Measurements from ENCODE around the gene LEKR1. TPM values are rescaled to one million over a fixed set of nuclear protein-coding genes. Genes with fewer than 3 reads are reported as not detected.

LEKR1 gene
- 1 to 10 TPM in 5 of 8 experiments, under 1 TPM in 3; 0.05 to 3.2 (median 1.2) TPM for total RNA-seq

DNA sequence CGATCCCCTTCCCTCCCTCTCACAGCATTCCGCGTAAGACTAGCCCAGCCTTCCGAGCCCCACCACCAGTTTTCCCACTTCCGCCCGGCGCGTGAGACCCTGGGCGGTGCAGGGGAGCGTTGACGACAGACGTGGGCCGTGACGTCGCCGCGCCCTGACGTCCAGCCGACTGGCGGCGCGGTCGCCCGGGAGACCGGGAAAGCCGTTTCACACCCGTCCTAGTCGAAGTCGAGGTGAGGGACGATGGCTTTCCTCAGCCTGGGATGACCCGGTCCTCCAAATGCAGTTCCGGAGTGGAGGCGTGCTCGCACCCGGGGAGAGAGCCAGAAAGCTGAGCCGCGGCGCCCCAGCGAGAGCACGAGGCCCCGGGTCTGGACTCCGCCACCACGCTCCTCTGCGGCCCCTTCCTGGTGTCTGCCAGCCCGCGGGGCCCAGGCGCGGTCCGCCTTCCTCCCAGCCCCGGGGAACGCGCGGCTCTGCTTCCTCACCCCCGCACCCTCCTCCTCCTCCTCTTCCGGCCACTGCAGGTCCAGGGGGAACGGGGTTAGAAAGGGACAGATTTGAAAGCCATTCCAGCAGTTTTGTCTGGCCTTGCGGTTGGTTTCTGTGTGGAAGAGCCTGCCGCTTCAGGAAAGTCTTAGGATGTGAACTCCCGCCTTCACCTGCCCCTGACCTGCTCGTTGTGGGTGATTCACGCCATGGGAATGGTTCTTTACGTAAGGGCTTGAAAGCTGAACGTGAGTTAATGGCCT is at the start of gene LEKR1:
Gene LEKR1, plus strand, starts transcription at position 210 of the 752 bp plus-strand sequence. CDS start 2,977 bp downstream, outside the sequence.
- in situ Hi-C loops (cut with MboI; ENCODE audit: low pct_unique_long_range_greater_than_20kb in 2 of 9, low sequenced_read_pairs in 9 of 9, unreplicated experiment in 9 of 9) = loop anchor here in 1 of 9 experiments (10.0 kb wide), 1 partner anchor 248 kb away; no protein-coding TSS in a partner anchor
- WGBS, 10 experiments = 0 to 49% (median 20%) methylated on average over 1 to 48 of the region's 63 CpGs; no CpG with 5 or more reads in 2 of the 10 experiments
- Histone ChIP-seq H3K4me3 (peak within 1 kb of the TSS; percentile 21 to 45 (median 30)), H3K4me1 (replicated peaks in 1 of 2) (no peaks in the 10 kb centered on the region), H3K27ac (peak within 1 kb of the TSS in 1 of 2 donors; percentile 29)
- ATAC-seq (replicated peaks in 6 of 8) = peak; percentile 81 to 94 (median 92)

DNA sequence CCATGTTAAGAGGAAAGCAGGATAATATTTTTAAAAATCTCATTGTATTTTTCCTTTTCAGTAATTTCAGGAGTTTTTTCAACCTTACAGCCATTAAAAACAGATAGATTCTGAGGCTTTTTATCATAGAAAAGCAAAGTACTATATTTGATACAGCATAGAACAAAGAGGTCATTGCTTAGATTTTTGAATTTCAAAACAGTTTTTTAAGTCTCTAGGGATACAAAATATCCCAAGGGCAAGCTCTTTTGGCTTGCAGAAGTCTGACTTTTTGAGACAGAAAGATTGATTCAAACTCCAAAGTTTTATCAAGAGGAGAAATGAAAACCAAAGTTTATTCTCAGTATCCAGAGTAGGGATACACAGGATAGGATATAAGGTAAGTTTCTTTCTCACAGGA is 49.3 kb upstream of the LEKR1 start:
- in situ Hi-C loops (cut with MboI; ENCODE audit: low pct_unique_long_range_greater_than_20kb in 2 of 9, low sequenced_read_pairs in 9 of 9, unreplicated experiment in 9 of 9) = no loop called here
- peak in 1 of 8 experiments; percentile 13 for ATAC-seq (replicated peaks in 6 of 8)
- no peaks in the 10 kb centered on the region for H3K4me1 ChIP-seq (replicated peaks in 1 of 2)
- H3K27ac ChIP-seq = no peak overlapping the region
- H3K4me3 ChIP-seq = no peak overlapping the region

DNA sequence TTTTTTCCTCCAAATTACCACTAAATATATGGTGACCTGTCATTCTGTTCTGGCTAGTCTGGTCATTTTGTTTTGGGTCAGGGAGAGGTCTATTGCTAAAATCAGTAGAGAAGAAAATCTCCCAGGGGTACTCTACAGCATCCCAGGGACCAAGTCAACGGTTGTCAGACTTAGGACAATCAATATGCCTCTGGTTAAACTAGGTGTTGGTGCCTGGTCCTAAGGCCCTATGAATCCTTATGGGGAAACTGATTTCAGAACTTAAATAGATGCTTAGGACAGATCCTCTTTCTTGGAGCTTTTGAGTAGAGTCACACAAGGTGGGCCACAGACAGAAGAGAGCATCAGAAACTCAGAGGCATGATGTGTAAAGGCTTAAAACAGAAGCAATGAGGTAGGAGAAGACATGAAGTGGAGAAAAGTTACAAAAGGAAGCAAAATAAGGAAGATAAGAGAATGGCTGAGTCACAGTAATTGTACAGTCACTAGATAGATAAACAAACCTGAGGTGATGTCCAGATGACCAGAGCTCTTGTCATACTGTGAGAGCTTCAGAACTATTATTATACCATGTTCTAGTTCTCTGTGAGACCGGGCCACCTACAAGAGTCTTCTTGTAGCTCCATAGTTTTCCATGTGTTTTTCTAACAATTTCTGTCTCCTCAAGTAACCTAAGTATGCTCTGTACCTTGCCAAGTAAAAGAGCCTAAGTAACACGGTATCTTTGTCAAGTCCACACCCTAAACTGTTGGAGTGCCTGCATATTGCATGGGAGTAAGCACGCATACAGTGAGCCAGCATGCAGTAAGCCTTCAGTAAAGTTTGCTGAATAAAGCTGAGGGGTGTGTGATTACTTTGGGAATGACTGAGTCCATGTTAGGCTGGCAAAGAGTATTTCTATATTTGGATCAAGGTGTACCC is 44.6 kb upstream of the LEKR1 start:
- peak in 3 of 8 experiments; percentile 94 to 98 (median 98) for ATAC-seq (replicated peaks in 6 of 8)
- Histone ChIP-seq H3K4me3 (no peak overlapping the region), H3K27ac (no peak overlapping the region), H3K4me1 (replicated peaks in 1 of 2) (no peaks in the 10 kb centered on the region)
- WGBS, 10 experiments = 13 to 95% (median 67%) methylated on average over 1 to 4 of the region's 4 CpGs; no CpG with 5 or more reads in 2 of the 10 experiments
- in situ Hi-C loops (cut with MboI; ENCODE audit: low pct_unique_long_range_greater_than_20kb in 2 of 9, low sequenced_read_pairs in 9 of 9, unreplicated experiment in 9 of 9) = no loop called here

DNA sequence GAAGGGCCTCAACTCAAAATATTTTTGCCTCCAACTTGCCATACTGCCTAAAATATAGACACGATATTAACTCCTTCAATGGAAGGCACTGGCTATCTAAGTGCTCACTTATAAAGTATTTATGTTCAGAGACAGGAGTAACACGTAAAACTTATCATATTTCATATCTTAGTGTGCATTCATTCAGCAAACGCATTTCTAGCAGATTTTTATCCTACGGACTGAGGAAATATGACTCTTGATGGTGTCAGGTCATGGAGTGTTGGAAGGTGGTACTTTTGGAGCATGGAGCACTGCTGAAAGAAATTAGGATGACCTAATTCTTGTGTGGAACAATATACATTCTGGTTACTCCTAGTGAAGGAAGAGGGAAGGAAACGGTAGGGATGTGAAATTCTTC is 43.8 kb upstream of the LEKR1 start:
- WGBS, 10 experiments = 78 to 96% (median 90%) methylated on average over 3 to 5 of the region's 5 CpGs
- in situ Hi-C loops (cut with MboI; ENCODE audit: low pct_unique_long_range_greater_than_20kb in 2 of 9, low sequenced_read_pairs in 9 of 9, unreplicated experiment in 9 of 9) = no loop called here

DNA sequence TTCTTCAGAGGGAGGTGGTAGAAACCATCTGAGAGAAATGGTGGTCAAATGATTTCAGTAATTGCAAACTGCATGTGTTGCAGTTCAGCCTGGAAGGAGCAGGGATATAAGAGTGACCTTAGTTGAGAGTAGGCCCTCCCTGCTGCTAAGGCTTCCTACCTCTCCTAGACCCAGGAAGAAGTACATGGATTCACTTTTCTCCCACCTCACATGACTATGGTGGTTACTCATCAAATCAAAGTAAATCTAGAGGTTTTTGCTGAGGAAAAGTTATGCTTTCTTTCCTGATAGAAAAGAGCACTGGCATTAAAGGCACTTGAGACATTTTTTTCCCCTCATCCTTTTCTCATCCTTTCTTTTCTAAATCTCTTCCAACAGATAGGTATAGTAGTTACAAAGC is 43.2 kb upstream of the LEKR1 start:
- no peaks in the 10 kb centered on the region for H3K4me1 ChIP-seq (replicated peaks in 1 of 2)
- H3K27ac ChIP-seq = no peak overlapping the region
- no peak for ATAC-seq (replicated peaks in 6 of 8)
- in situ Hi-C loops (cut with MboI; ENCODE audit: low pct_unique_long_range_greater_than_20kb in 2 of 9, low sequenced_read_pairs in 9 of 9, unreplicated experiment in 9 of 9) = no loop called here
- no peak overlapping the region for H3K4me3 ChIP-seq

More for the DNA sequence above, 43.8 kb upstream of the LEKR1 start:
- Histone ChIP-seq H3K27ac (no peak overlapping the region), H3K4me1 (replicated peaks in 1 of 2) (no peaks in the 10 kb centered on the region), H3K4me3 (no peak overlapping the region)
- ATAC-seq (replicated peaks in 6 of 8) = no peak

DNA sequence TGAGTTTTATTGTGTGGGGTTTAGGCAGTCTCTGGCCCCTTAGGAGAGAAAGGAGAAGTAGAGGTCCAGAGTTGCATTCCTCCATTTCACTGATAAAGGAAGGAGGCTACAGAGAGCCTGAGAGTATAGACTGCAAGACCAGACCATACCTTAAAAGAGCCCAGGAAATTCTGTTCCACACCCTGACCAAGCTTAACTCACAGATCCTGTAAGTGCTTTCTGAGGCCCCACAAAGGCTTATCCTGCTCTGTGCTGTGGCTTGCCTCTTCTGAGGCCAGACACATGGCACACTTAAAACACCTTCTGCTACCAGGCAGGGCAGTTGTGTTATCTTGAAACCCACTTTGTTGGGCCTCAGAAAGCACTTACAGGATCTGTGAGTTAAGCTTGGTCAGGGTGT is 39.2 kb upstream of the LEKR1 start:
- no peak overlapping the region for H3K27ac ChIP-seq
- no peak overlapping the region for H3K4me3 ChIP-seq
- no peaks in the 10 kb centered on the region for H3K4me1 ChIP-seq (replicated peaks in 1 of 2)
- no peak for ATAC-seq (replicated peaks in 6 of 8)
- in situ Hi-C loops (cut with MboI; ENCODE audit: low pct_unique_long_range_greater_than_20kb in 2 of 9, low sequenced_read_pairs in 9 of 9, unreplicated experiment in 9 of 9) = no loop called here

DNA sequence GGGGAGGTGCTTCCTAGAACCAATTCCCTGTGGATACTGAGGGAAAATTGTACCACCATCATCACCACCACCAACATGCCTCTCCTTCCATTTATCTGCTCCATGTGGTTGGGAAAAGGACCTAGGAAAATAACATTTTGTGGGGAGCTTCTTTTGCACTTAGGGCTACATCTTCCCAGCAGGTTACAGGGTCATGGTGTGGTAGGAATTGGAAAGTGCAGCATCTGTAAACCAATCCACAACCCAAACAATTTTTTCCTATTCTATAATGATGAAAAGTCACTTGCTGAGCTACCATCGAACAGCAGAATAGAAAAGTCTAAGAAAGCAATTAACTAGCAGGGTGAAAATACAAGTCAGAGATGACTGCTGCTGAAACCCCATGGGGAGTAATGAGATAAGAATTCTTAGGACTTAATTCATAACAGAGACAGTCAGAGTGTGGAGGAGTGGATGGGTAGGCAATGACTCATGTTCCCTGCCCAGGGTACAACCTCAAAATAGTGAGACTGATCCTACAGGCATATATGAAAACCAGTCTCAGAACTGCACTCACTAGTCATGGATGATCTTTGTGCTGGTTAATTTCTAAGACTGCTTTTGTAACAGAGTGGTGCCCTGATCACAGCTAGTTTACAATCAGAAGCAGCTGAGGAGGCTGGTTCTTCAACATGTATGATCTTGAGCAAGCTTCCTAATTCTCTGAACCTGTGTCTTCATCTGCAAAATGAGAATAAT is 38.1 kb upstream of the LEKR1 start:
- Histone ChIP-seq H3K4me3 (no peak overlapping the region), H3K27ac (no peak overlapping the region), H3K4me1 (replicated peaks in 1 of 2) (no peaks in the 10 kb centered on the region)
- peak in 7 of 8 experiments; percentile 60 to 93 (median 72) for ATAC-seq (replicated peaks in 6 of 8)
- WGBS, 10 experiments = 0 to 100% (median 72%) methylated on average over 1 of the region's 1 CpG; no CpG with 5 or more reads in 4 of the 10 experiments
- in situ Hi-C loops (cut with MboI; ENCODE audit: low pct_unique_long_range_greater_than_20kb in 2 of 9, low sequenced_read_pairs in 9 of 9, unreplicated experiment in 9 of 9) = no loop called here

DNA sequence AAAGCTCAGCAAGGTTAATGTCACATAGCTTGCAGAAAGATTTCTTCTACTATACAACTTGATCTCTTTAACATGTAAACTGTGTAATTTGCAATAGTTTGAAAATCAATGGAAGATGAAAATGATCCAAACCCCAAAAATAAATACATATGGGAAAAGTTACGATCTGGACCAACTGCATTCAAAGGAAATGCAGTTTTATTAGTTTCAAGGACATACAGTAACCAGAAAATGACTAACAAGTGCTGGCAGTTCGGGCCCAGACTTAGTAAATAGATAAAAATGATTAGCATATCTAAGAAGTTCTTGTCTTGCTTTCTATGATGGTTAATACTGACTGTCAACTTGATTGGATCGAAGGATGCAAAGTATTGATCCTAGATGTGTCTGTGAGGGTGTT is 37.3 kb upstream of the LEKR1 start:
- H3K4me1 ChIP-seq (replicated peaks in 1 of 2) = no peaks in the 10 kb centered on the region
- in situ Hi-C loops (cut with MboI; ENCODE audit: low pct_unique_long_range_greater_than_20kb in 2 of 9, low sequenced_read_pairs in 9 of 9, unreplicated experiment in 9 of 9) = no loop called here
- WGBS, 10 experiments = 5 to 100% (median 65%) methylated on average over 1 to 3 of the region's 3 CpGs; no CpG with 5 or more reads in 1 of the 10 experiments
- H3K4me3 ChIP-seq = no peak overlapping the region
- ATAC-seq (replicated peaks in 6 of 8) = no peak
- H3K27ac ChIP-seq = no peak overlapping the region

DNA sequence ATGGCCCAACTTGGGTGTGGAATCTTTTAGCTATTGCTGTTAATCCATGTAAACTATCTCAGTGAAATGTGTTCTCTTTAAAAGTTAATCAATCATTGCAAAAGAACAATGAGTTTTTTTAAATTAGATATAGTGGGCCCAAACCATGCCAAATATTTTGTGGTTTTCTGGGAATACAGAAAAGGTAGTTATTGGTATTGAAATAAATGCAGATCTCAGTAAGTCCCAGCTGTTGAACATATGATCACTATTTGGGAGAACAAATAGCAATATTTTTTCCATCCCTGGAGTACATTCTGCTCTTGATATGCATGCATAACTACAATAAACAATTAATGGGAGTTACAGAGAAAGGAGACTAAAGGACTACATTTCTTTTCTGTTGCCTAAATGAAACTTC is 36.0 kb upstream of the LEKR1 start:
- peak in 3 of 8 experiments; percentile 36 to 66 (median 54) for ATAC-seq (replicated peaks in 6 of 8)
- H3K4me1 ChIP-seq (replicated peaks in 1 of 2) = no peaks in the 10 kb centered on the region
- in situ Hi-C loops (cut with MboI; ENCODE audit: low pct_unique_long_range_greater_than_20kb in 2 of 9, low sequenced_read_pairs in 9 of 9, unreplicated experiment in 9 of 9) = no loop called here
- H3K27ac ChIP-seq = no peak overlapping the region
- H3K4me3 ChIP-seq = no peak overlapping the region

DNA sequence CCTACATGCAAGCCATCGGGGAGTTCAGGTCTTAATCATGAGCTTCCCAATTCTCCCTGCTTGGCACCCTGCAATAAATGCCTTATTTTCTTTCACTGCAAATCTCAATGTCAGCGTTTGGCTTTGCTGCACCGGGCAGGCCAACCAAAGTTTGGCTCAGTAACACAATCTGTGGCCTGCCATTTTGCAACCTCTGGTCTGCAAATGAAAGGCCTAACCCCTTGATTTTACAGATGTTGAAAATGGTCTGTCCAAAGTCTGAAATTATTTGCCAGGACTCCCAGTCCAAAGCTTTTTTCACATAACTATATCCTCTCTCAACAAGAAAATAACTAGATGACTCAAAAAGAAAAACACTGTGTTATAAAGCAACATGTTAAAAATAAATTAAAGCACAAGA is 34.0 kb upstream of the LEKR1 start:
- 71 to 100% (median 100%) methylated on average over 2 to 3 of the region's 3 CpGs; no CpG with 5 or more reads in 3 of the 10 experiments for WGBS, 10 experiments
- Histone ChIP-seq H3K4me1 (replicated peaks in 1 of 2) (no peaks in the 10 kb centered on the region), H3K27ac (no peak overlapping the region), H3K4me3 (no peak overlapping the region)
- ATAC-seq (replicated peaks in 6 of 8) = no peak
- in situ Hi-C loops (cut with MboI; ENCODE audit: low pct_unique_long_range_greater_than_20kb in 2 of 9, low sequenced_read_pairs in 9 of 9, unreplicated experiment in 9 of 9) = no loop called here

DNA sequence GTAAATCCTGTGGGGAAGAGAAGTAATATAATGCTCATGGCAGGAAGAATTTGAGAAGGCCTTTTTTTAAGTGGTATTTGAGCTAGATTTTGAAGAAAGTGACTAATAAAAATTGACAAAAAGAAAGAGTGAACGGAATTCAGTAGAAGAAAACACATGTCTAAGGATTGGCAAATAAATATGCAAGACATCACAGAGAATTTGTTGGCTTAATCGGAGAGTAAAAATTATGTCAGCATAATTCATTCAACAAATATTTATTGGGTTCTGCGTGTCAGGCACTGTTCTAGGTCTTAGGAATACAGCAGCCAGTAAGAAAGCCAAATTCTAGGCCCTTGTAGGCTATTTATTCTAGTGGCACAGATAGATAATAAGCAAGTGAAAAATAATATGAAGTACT is 33.6 kb upstream of the LEKR1 start:
- H3K4me1 ChIP-seq (replicated peaks in 1 of 2) = no peaks in the 10 kb centered on the region
- no peak overlapping the region for H3K27ac ChIP-seq
- ATAC-seq (replicated peaks in 6 of 8) = no peak
- H3K4me3 ChIP-seq = no peak overlapping the region
- WGBS, 10 experiments = 14 to 100% (median 59%) methylated on average over 2 to 3 of the region's 3 CpGs
- in situ Hi-C loops (cut with MboI; ENCODE audit: low pct_unique_long_range_greater_than_20kb in 2 of 9, low sequenced_read_pairs in 9 of 9, unreplicated experiment in 9 of 9) = no loop called here

DNA sequence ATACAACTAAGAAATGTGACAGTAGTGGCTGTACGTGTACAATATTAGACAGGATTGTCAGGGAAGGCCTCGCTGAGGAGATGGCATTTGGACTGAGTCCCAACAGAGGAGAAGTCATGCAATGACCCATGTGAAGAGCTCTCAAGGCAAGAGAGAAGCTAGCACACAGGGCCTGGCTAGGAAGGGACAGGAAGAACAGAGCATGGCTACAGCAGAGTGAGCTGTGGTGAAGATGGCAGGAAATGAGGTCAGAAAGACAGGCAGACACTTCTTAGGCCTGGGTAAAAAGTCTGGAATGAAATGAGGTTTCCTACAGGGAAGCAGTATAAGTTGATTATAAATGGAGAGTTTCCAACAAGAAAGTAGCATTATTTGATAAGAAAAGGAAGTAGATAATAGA is 33.2 kb upstream of the LEKR1 start:
- Histone ChIP-seq H3K4me3 (no peak overlapping the region), H3K4me1 (replicated peaks in 1 of 2) (no peaks in the 10 kb centered on the region), H3K27ac (no peak overlapping the region)
- WGBS, 10 experiments = 13 to 100% (median 81%) methylated on average over 1 to 2 of the region's 2 CpGs; no CpG with 5 or more reads in 3 of the 10 experiments
- in situ Hi-C loops (cut with MboI; ENCODE audit: low pct_unique_long_range_greater_than_20kb in 2 of 9, low sequenced_read_pairs in 9 of 9, unreplicated experiment in 9 of 9) = no loop called here
- ATAC-seq (replicated peaks in 6 of 8) = no peak

DNA sequence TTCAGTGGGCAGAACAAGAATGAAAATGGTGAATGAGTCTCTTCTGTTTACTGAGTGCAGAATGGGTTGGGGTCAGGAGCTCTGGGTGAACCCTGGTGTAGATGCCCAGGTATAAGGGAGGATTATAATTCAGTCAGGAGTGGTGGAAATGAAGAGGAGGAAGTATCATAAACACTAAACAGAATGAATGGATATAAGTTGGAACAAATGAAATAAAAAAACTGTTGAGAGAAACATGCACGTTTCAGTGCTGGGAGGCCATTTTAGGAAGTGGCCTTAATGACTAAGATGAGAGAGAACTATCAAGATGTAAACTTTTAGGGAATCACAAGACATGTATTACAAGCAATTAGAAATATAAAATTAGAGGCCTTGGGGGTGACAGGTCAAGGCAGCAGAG is 32.8 kb upstream of the LEKR1 start:
- 0 to 100% (median 79%) methylated on average over 1 of the region's 1 CpG for WGBS, 10 experiments
- in situ Hi-C loops (cut with MboI; ENCODE audit: low pct_unique_long_range_greater_than_20kb in 2 of 9, low sequenced_read_pairs in 9 of 9, unreplicated experiment in 9 of 9) = no loop called here
- Histone ChIP-seq H3K4me3 (no peak overlapping the region), H3K4me1 (replicated peaks in 1 of 2) (no peaks in the 10 kb centered on the region), H3K27ac (no peak overlapping the region)
- no peak for ATAC-seq (replicated peaks in 6 of 8)
